Upper lobe of left lung (tissue), 6 donors: ENCODE measurements around the gene KRT4. TPM values are rescaled to one million over a fixed set of nuclear protein-coding genes. Genes with fewer than 3 reads are reported as not detected.
"Not testable (repeated sequence)": the region's sequence is repeated elsewhere in the genome, so short reads cannot be mapped to it uniquely, and the experiment has no call there.

Source experiments
- ATAC-seq, 2 donors: fragments of 200-7000 bp; cut with Tn5 transposase; one replicate each; pipeline ENCODE4 v1.9.1; 2022; ENCODE audit warnings: mild to moderate bottlenecking in 2 of 2, moderate library complexity in 2 of 2; ENCODE audit not compliant: low FRiP score in 2 of 2
- DNase-seq, 2 donors: peaks; one replicate each; pipeline ENCODE4 v3.0.0-alpha.2; 2019 to 2020
- H3K27ac ChIP-seq, 4 donors: fragments of 200-600 bp; sonication (generic); one replicate each; pipeline ENCODE4 v1.5.1; 2016 to 2019
- H3K27me3 ChIP-seq, 4 donors: fragments of 200-600 bp; sonication (generic); one replicate each; pipeline ENCODE4 v1.5.1; 2017 to 2019
- H3K36me3 ChIP-seq, 4 donors: fragments of 200-600 bp; sonication (generic); one replicate each; pipeline ENCODE4 v1.5.1; 2016 to 2019
- H3K4me1 ChIP-seq, 4 donors: fragments of 200-600 bp; sonication (generic); one replicate each; pipeline ENCODE4 v1.5.1; 2018 to 2019
- H3K4me3 ChIP-seq, 4 donors: fragments of 200-600 bp; sonication (generic); one replicate each; pipeline ENCODE4 v1.5.1; 2017 to 2019; ENCODE audit warnings: mild to moderate bottlenecking in 2 of 4, moderate library complexity in 1 of 4
- H3K9me3 ChIP-seq, 4 donors: fragments of 200-600 bp; sonication (generic); one replicate each; pipeline ENCODE4 v1.5.1; 2018 to 2019
- EP300 ChIP-seq, 4 donors: sonication (generic); formaldehyde crosslinking; IDR thresholded peaks; one replicate each; pipeline ENCODE4 v1.5.1; 2017; ENCODE audit warnings: antibody characterized with exemption in 4 of 4, control low read depth in 2 of 4
- POLR2A ChIP-seq, 4 donors: fragments of 450-650 bp; IDR thresholded peaks; one replicate each; pipeline ENCODE4 v1.5.1; 2016 to 2017; ENCODE audit warnings: antibody characterized with exemption in 4 of 4, mild to moderate bottlenecking in 2 of 4
- POLR2AphosphoS5 ChIP-seq, 2 donors: sonication (generic); formaldehyde crosslinking; IDR thresholded peaks; one replicate each; pipeline ENCODE4 v1.5.1; 2017; ENCODE audit warnings: antibody characterized with exemption in 2 of 2
- WGBS, 2 donors: methylation state at CpG; one replicate each; pipeline ENCODE4 v1.1.5; 2017 to 2018; 5-methylcytosine and 5-hydroxymethylcytosine counted together
- total RNA-seq, 6 donors: library from RNA; depleted of rRNA in 4 of 6; stranded (reverse); fragments of >200 nt in 4 of 6; gene quantifications; one replicate each; pipeline versions ENCODE4 v1.1.0 to v1.2.1, GENCODE V29; 2016 to 2021
- TF ChIP-seq, protein P1 (sequence below), 6 experiments: fragments of 450-650 bp in 4 of 6; fragments of 200-600 bp in 2 of 6; sonication (generic) in 2 of 6; IDR thresholded peaks; one replicate each; pipeline ENCODE4 v1.5.1; 2016 to 2019; ENCODE audit warnings: antibody characterized with exemption in 6 of 6
- donor health status: DM: no; HTN: no; CAD: no; lungs with moderate emphysema.
- donor health status: DM: no; HTN: yes; CAD: no; lungs with severe emphysema.

The KRT4 gene
- total RNA-seq, 6 donors from 2014 or later: 2.1 to 36.1 (median 15.1) TPM

- ATAC-seq (no peak), DNase-seq (no peak)
- Histone ChIP-seq H3K36me3 (no peaks in the 10 kb centered on the region), H3K4me1 (peaks cover 6 to 19% (median 16%) of the 10 kb centered on the region in 4 donors), H3K9me3 (no peaks in the 10 kb centered on the region), H3K4me3 (no peak overlapping the region), H3K27me3 (peaks cover 0 to 3% (median 0%) of the 10 kb centered on the region in 4 donors), H3K27ac (no peak overlapping the region)
- 95 to 100% methylated on average over 2 to 3 of the region's 3 CpGs for WGBS, 2 donors
- TF ChIP-seq EP300 (IDR thresholded peaks at IDR 0.05) (no peak), POLR2AphosphoS5 (IDR thresholded peaks at IDR 0.05) (no peak), POLR2A (IDR thresholded peaks at IDR 0.05) (no peak)
- TF ChIP-seq, protein P1, sequence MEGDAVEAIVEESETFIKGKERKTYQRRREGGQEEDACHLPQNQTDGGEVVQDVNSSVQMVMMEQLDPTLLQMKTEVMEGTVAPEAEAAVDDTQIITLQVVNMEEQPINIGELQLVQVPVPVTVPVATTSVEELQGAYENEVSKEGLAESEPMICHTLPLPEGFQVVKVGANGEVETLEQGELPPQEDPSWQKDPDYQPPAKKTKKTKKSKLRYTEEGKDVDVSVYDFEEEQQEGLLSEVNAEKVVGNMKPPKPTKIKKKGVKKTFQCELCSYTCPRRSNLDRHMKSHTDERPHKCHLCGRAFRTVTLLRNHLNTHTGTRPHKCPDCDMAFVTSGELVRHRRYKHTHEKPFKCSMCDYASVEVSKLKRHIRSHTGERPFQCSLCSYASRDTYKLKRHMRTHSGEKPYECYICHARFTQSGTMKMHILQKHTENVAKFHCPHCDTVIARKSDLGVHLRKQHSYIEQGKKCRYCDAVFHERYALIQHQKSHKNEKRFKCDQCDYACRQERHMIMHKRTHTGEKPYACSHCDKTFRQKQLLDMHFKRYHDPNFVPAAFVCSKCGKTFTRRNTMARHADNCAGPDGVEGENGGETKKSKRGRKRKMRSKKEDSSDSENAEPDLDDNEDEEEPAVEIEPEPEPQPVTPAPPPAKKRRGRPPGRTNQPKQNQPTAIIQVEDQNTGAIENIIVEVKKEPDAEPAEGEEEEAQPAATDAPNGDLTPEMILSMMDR (IDR thresholded peaks at IDR 0.05): no peak
Measured at GRCh38 chr12:52796429-52796794, 17.5 kb downstream of the KRT4 start.

DNA sequence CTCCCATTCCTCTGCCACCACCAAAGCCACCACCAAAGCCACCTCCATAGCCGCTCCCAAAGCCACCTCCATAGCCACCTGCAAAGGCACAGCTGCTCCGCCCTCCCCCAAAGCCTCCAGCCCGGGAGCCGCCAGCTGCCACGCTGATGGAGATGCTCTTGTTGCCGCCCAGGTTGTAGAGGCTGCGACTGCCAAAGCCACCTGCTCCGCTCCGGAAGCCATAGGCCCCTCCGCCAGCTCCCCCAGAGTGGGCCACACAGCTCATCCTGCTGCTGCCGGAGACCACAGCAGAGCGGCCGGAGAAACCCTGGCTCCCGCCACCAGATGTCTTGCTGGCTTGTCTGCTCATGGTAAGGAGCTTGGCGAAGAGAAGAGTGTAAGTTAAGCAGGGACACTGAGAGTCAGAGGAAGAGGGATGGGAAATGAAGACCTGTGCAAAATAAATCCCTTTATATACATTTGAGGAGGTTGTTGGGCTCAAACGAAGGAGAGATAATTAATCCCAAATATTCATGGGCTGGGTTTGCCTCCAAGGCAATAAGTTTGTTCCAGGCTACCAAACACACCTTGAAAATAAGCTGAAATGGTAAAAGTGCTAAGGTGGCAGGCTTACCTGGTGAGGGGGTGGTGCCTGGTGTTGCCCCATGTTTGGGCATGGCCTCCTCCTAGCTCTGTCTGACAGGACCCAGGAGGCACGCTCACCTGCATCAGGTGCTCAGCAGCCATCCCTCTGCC is 18.1 kb downstream of the KRT4 start, which contains the start of gene KRT3:
KRT3 (minus strand) TSS at position 424 of the 735 bp plus-strand sequence; CDS start at position 349, 75 bp downstream.
- ATAC-seq (no peak), DNase-seq (peak in 1 of 2 donors; percentile 56)
- H3K36me3 ChIP-seq: no peaks in the 10 kb centered on the region
- peaks cover 0 to 4% (median under 1%) of the 10 kb centered on the region in 4 donors for H3K27me3 ChIP-seq
- no peaks in the 10 kb centered on the region for H3K9me3 ChIP-seq
- H3K4me3 ChIP-seq: no peak within 1 kb of the TSS
- 95 to 96% methylated on average over 16 to 17 of the region's 17 CpGs for WGBS, 2 donors
- peaks cover 6 to 16% (median 13%) of the 10 kb centered on the region in 4 donors for H3K4me1 ChIP-seq
- no peak within 1 kb of the TSS for H3K27ac ChIP-seq
- TF ChIP-seq POLR2A (IDR thresholded peaks at IDR 0.05): no peak

DNA sequence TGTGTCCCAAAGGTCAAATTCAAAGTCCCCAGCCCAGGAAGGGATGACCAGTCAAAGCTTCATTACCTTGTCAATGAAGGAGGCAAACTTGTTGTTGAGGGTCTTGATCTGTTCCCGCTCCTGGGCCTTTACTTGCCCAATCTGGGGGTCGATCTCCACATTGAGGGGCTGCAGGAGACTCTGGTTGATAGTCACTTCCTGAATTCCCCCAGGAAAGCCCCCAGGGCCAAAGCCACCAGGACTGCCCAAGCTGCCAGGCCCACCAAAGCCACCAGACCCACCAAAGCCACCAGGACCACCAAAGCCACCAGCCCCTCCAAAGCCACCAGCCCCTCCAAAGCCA is 18.6 kb downstream of the KRT4 start:
- ATAC-seq, H3K36me3 ChIP-seq, H3K27me3 ChIP-seq, H3K27ac ChIP-seq, H3K9me3 ChIP-seq, H3K4me3 ChIP-seq, DNase-seq: not testable (repeated sequence)
- whole genome bisulfite sequencing, 2 donors: 88 to 100% methylated on average over 1 to 2 of the region's 2 CpGs
- peaks cover 3 to 12% (median 8%) of the 10 kb centered on the region in 4 donors for H3K4me1 ChIP-seq

- 76 to 86% methylated on average over 4 to 5 of the region's 5 CpGs for WGBS, 2 donors
- H3K27me3 ChIP-seq: peaks cover 0 to 14% (median 2%) of the 10 kb centered on the region in 4 donors
Measured at GRCh38 chr12:52794479-52795331, 19.2 kb downstream of the KRT4 start.

DNA sequence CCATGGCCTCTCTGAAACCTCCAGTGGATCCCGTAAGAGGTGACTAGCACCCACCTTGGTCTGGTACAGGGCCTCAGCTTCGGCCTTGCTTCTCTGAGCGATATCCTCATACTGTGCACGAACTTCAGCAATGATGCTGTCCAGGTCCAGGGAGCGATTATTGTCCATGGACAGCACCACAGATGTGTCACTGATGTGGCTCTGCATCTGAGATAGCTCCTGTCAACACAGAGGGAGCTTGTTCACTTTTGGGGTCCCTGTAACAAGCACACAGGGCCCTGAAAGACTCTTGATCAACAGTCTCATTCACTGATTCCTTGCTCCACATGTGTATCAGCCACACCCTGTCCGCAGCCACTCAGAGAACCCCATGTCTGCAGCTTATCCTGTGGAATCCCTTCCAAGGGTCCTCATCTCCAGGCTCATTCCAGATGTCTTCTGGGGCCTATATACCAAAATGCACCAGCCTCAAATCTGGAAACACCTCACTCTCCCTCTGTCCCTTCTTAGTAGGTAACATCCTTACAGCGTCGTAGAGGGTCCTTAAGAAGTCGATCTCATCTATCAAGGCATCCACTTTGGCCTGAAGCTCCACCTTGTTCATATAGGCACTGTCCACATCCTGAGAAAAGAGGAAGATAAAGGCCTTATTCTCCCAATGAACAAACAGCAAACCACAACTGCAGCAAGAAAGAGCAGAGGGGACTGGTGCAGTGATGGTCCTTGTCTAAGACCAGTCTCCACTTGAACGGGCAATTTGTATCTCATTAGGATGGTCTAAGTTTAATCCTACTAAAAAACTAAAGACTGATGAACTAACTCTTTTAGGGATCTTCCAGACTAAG is 21.5 kb downstream of the KRT4 start:
- Histone ChIP-seq H3K27me3 (peaks cover 0 to 24% (median 2%) of the 10 kb centered on the region in 4 donors), H3K4me1 (peaks cover 2 to 13% (median 6%) of the 10 kb centered on the region in 4 donors), H3K27ac (no peak overlapping the region), H3K9me3 (no peaks in the 10 kb centered on the region), H3K4me3 (no peak overlapping the region), H3K36me3 (no peaks in the 10 kb centered on the region)
- TF ChIP-seq, protein P1 (IDR thresholded peaks at IDR 0.05): no peak
- TF ChIP-seq EP300 (IDR thresholded peaks at IDR 0.05) (no peak), POLR2AphosphoS5 (IDR thresholded peaks at IDR 0.05) (no peak), POLR2A (IDR thresholded peaks at IDR 0.05) (no peak)
- ATAC-seq (no peak), DNase-seq (no peak)
- 79 to 90% methylated on average over 5 to 10 of the region's 10 CpGs for WGBS, 2 donors

More at GRCh38 chr12:52794479-52795331, 19.2 kb downstream of the KRT4 start:
- ATAC-seq (no peak), DNase-seq (no peak)
- Histone ChIP-seq H3K36me3 (no peaks in the 10 kb centered on the region), H3K27ac (no peak overlapping the region), H3K4me3 (no peak overlapping the region), H3K4me1 (peaks cover 2 to 12% (median 8%) of the 10 kb centered on the region in 4 donors), H3K9me3 (no peaks in the 10 kb centered on the region)
- TF ChIP-seq EP300 (IDR thresholded peaks at IDR 0.05) (no peak), POLR2A (IDR thresholded peaks at IDR 0.05) (no peak), POLR2AphosphoS5 (IDR thresholded peaks at IDR 0.05) (no peak)
- TF ChIP-seq, protein P1 (IDR thresholded peaks at IDR 0.05): no peak
